Adrenal gland (tissue), 12 donors: ENCODE results near the gene SUCLG1. TPM values are rescaled to one million over a fixed set of nuclear protein-coding genes. Genes with fewer than 3 reads are reported as not detected.

Source experiments
- DNase-seq, 7 donors: peaks; one replicate each; pipeline ENCODE4 v3.0.0-alpha.2; 2019 to 2020
- H3K27ac ChIP-seq, 5 donors: fragments of 200-600 bp; sonication (generic) in 4 of 5; 1 replicate in 3 of 5; 2 replicates in 2 of 5; pipeline versions ENCODE4 v1.5.1 to v1.8.0; 2016 to 2020; ENCODE audit warnings: mild to moderate bottlenecking in 1 of 5
- H3K27me3 ChIP-seq: fragments of 200-600 bp; 2 replicates; pipeline ENCODE4 v1.8.0; 2021
- H3K36me3 ChIP-seq, 2 donors: fragments of 200-600 bp; replicated peaks in 1 of 2; 1 replicate in 1 of 2; 2 replicates in 1 of 2; pipeline versions ENCODE4 v1.5.1 to v1.8.0; 2018 to 2022
- H3K4me1 ChIP-seq, 2 donors: fragments of 200-600 bp; replicated peaks in 1 of 2; 1 replicate in 1 of 2; 2 replicates in 1 of 2; pipeline versions ENCODE4 v1.5.1 to v1.8.0; 2018 to 2021
- H3K4me3 ChIP-seq, 4 donors: fragments of 200-600 bp; sonication (generic) in 3 of 4; one replicate each; pipeline ENCODE4 v1.5.1; 2016 to 2018
- H3K9me3 ChIP-seq, 3 donors: fragments of 200-600 bp; sonication (generic) in 1 of 3; replicated peaks in 1 of 3; 1 replicate in 2 of 3; 2 replicates in 1 of 3; pipeline versions ENCODE4 v1.5.1 to v1.8.0; 2016 to 2021
- CTCF ChIP-seq, 6 experiments: fragments of 450-650 bp in 4 of 6; fragments of 200-600 bp in 2 of 6; sonication (generic) in 1 of 6; IDR thresholded peaks; 1 replicate in 5 of 6; 2 replicates in 1 of 6; pipeline versions ENCODE4 v1.5.1 to v1.8.0; 2016 to 2021; ENCODE audit warnings: antibody characterized with exemption in 6 of 6, mild to moderate bottlenecking in 2 of 6, moderate library complexity in 1 of 6
- POLR2A ChIP-seq, 2 donors: fragments of 450-650 bp; IDR thresholded peaks; one replicate each; pipeline ENCODE4 v1.6.1; 2017; ENCODE audit warnings: antibody characterized with exemption in 2 of 2, mild to moderate bottlenecking in 2 of 2, moderate library complexity in 1 of 2
- WGBS, 4 donors: extraction: QIAGEN DNeasy Blood & Tissue Kit in 2 of 4; methylation state at CpG; one replicate each; pipeline versions ENCODE4 v1.1.5 to v1.1.7; 2013 to 2017; 5-methylcytosine and 5-hydroxymethylcytosine counted together
- intact Hi-C, 2 donors: fragments of 100-400 bp; cut with DNase I; formaldehyde crosslinking; loops; one replicate each; pipeline versions ENCODE4 v1.14.1 to v1.15.0; 2022 to 2023
- polyA plus RNA-seq, 3 donors: library from polyadenylated mRNA; stranded (reverse); fragments of 200-250 nt in 2 of 3; fragments of 350-450 nt in 1 of 3; fragmentation: Illumina TruSeq in 1 of 3; extraction: RNeasy Lipid Tissue Mini Kit (QIAGEN cat#74804) in 1 of 3; gene quantifications; one replicate each; pipeline ENCODE4 v1.2.3, GENCODE V29; 2013 to 2014
- total RNA-seq, 9 donors: library from RNA; depleted of rRNA in 4 of 9; stranded (reverse); fragments of >200 nt in 4 of 9; fragments of 120-200 nt in 1 of 9; fragmentation: NEBNext Ultra II Directional in 1 of 9; extraction: Animal tissue kit (Norgen Biotek cat#: 25700) in 1 of 9; gene quantifications; one replicate each; pipeline versions ENCODE4 v1.1.0 to v1.2.4, GENCODE V29; 2013 to 2023
- donor health status: healthy with polysubstance abuse.
- donor health status: Bipolar disorder and iron deficiency.
- donor health status: DM: yes; HTN: yes; CAD: no.
- donor health status: DM: no; HTN: no; CAD: no.
- donor health status: DM: no; HTN: no; CAD: no.
- donor health status: DM: yes; HTN: yes; CAD: no.

The SUCLG1 gene
- total and polyA plus RNA-seq, 12 donors, result 42.5 to 270 (median 86.1) TPM

GRCh38 chr2:84389794-84390193 lies 69.3 kb downstream of the SUCLG1 start:
- Histone ChIP-seq H3K4me1 (no peaks in the 10 kb centered on the region), H3K27ac (no peak overlapping the region), H3K36me3 (no peaks in the 10 kb centered on the region), H3K27me3 (no peaks in the 10 kb centered on the region), H3K9me3 (no peaks in the 10 kb centered on the region), H3K4me3 (no peak overlapping the region)
- intact Hi-C loops, result no loop called here
- WGBS, 4 donors, result 43 to 47% methylated on average over 1 of the region's 1 CpG; no CpG with 5 or more reads in 2 of the 4 donors
- TF ChIP-seq CTCF (IDR thresholded peaks at IDR 0.05) (no peak), POLR2A (IDR thresholded peaks at IDR 0.05) (no peak)
- no peak for DNase-seq

DNA sequence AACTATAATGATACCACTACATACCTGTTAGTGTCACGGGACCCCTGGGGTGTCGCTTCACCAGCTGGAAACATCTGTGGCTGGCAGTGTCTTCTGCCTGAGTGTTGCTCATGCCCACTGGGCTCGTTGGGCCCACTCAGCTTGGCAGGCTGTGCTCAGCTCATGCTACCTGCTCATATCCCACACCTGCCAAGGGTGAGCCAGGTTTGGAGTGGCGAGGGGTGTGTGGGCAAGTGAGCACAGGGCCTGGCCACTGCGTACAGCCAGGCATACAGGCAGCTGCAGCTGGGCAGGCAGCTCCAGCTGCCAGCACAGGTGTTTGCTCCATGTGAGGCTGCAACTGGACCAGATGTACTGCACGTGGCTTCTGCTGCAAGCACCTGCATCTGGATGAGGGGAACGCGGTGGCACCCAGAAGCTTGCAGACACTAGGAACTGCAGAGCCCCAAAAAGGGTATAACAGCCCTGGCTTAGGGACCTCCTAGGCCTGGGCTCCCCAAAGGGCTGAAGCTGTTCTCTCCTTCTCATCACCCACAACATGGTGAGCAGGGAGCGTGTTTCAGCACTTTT lies 70.1 kb downstream of the SUCLG1 start:
- no peak for DNase-seq
- Histone ChIP-seq H3K36me3 (no peaks in the 10 kb centered on the region), H3K4me1 (no peaks in the 10 kb centered on the region), H3K27ac (no peak overlapping the region), H3K27me3 (no peaks in the 10 kb centered on the region), H3K4me3 (no peak overlapping the region), H3K9me3 (no peaks in the 10 kb centered on the region)
- intact Hi-C loops, result no loop called here
- TF ChIP-seq CTCF (IDR thresholded peaks at IDR 0.05), result no peak
- TF ChIP-seq POLR2A (IDR thresholded peaks at IDR 0.05), result no peak
- WGBS, 4 donors, result 74 to 96% (median 83%) methylated on average over 3 to 9 of the region's 9 CpGs

GRCh38 chr2:84388133-84388532 lies 70.9 kb downstream of the SUCLG1 start:
- Histone ChIP-seq H3K4me1 (no peaks in the 10 kb centered on the region), H3K9me3 (no peaks in the 10 kb centered on the region), H3K27me3 (no peaks in the 10 kb centered on the region), H3K36me3 (no peaks in the 10 kb centered on the region), H3K27ac (no peak overlapping the region), H3K4me3 (no peak overlapping the region)
- DNase-seq, result no peak
- intact Hi-C loops, result no loop called here
- TF ChIP-seq CTCF (IDR thresholded peaks at IDR 0.05) (no peak), POLR2A (IDR thresholded peaks at IDR 0.05) (no peak)
- 28 to 55% (median 49%) methylated on average over 1 of the region's 1 CpG for WGBS, 4 donors

- WGBS, 4 donors, result 11 to 17% (median 16%) methylated on average over 7 of the region's 7 CpGs
- no peak overlapping the region for H3K4me3 ChIP-seq
- H3K36me3 ChIP-seq, result no peaks in the 10 kb centered on the region
- intact Hi-C loops, result no loop called here
- TF ChIP-seq CTCF (IDR thresholded peaks at IDR 0.05), result no peak
- no peak for TF ChIP-seq POLR2A (IDR thresholded peaks at IDR 0.05)
- no peak for DNase-seq
- H3K27ac ChIP-seq, result no peak overlapping the region
- no peaks in the 10 kb centered on the region for H3K9me3 ChIP-seq
- H3K4me1 ChIP-seq, result no peaks in the 10 kb centered on the region
- H3K27me3 ChIP-seq, result no peaks in the 10 kb centered on the region
Measured at GRCh38 chr2:84386336-84387040, 72.6 kb downstream of the SUCLG1 start.
